Right cardiac atrium (tissue), 5 donors: ENCODE results near the gene KRT27. TPM values are rescaled to one million over a fixed set of nuclear protein-coding genes. Genes with fewer than 3 reads are reported as not detected.

Source experiments
- ATAC-seq, 2 donors: fragments of 200-7000 bp; cut with Tn5 transposase; one replicate each; pipeline versions ENCODE4 v1.8.0 to v1.9.1; 2020; ENCODE audit warnings: moderate library complexity in 2 of 2, mild to moderate bottlenecking in 1 of 2
- DNase-seq, 3 donors: peaks; one replicate each; pipeline ENCODE4 v3.0.0-alpha.2; 2020
- H3K27ac ChIP-seq: one replicate; pipeline ENCODE4 v1.5.1; 2013; ENCODE audit warnings: mild to moderate bottlenecking, low read length, control low read depth, moderate library complexity
- H3K27me3 ChIP-seq: one replicate; pipeline ENCODE4 v1.6.1; 2013; ENCODE audit not compliant: control insufficient read depth, insufficient read depth
- H3K4me1 ChIP-seq: one replicate; pipeline ENCODE4 v1.6.1; 2013; ENCODE audit warnings: low read length; ENCODE audit not compliant: control insufficient read depth, insufficient read depth
- H3K4me3 ChIP-seq: one replicate; pipeline ENCODE4 v1.5.1; 2013; ENCODE audit warnings: low read length, control low read depth
- H3K9me3 ChIP-seq: one replicate; pipeline ENCODE4 v1.6.1; 2013; ENCODE audit warnings: low read length; ENCODE audit not compliant: control insufficient read depth
- WGBS: extraction: QIAGEN DNeasy Blood & Tissue Kit; methylation state at CpG from one replicate; pipeline ENCODE4 v1.1.7; 2013; 5-methylcytosine and 5-hydroxymethylcytosine counted together
- intact Hi-C, 4 donors: fragments of 100-400 bp; cut with DNase I; formaldehyde crosslinking; loops; one replicate each; pipeline versions ENCODE4 v1.11.0 to v1.14.0; 2022 to 2023
- polyA plus RNA-seq: library from polyadenylated mRNA; stranded (reverse); fragments of 200-250 nt; gene quantifications from one replicate; pipeline ENCODE4 v1.2.3, GENCODE V29; 2013
- total RNA-seq, 4 donors: library from RNA; stranded (reverse); fragmentation: NEBNext Ultra II Directional; extraction: Animal tissue kit (Norgen Biotek cat#: 25700); gene quantifications; one replicate each; pipeline ENCODE4 v1.2.1, GENCODE V29; 2021
- donor health status: healthy with polysubstance abuse.
- donor health status: DM: no; HTN: yes; CAD: no.
- donor health status: DM: no; HTN: no; CAD: no.
- donor health status: DM: no; HTN: yes; CAD: no; lungs with severe emphysema.
- donor health status: DM: yes; HTN: yes; CAD: no.

KRT27 gene
- total and polyA plus RNA-seq, 5 donors = 0.21 to 0.43 TPM; not detected in 3

- ATAC-seq = peak in 1 of 2 donors; percentile 41
- intact Hi-C loops = no loop called here
- Histone ChIP-seq H3K9me3 (no peaks in the 10 kb centered on the region), H3K4me3 (peak overlapping the region; percentile 48), H3K4me1 (no peaks in the 10 kb centered on the region), H3K27ac (no peak overlapping the region), H3K27me3 (no peaks in the 10 kb centered on the region)
- whole genome bisulfite sequencing = 30% methylated on average over 37 of the region's 37 CpGs
- DNase-seq = peak in 1 of 3 donors; percentile 49
Observed at GRCh38 chr17:40779181-40779909, 3.0 kb downstream of the KRT27 start.

DNA sequence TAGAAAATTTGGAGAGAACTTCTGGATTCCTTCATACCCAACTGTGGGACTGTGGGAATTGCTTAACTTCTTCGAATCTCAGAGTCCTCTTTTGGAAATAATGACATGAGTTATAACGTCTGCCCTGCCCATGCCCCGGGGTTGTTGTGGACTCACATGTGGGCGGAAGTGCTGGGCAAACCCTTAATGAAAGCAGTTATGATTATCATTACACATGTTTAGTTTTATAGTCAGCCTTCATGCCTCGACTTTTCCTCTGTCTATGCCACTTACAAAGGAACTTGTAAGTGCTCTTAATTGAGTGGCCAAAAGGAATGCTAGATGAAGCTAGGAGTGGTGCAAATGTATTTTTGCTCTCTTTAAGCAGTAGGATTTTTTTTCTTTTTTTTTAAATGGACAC lies 3.9 kb downstream of the KRT27 start:
- no peaks in the 10 kb centered on the region for H3K4me1 ChIP-seq
- intact Hi-C loops = no loop called here
- ATAC-seq = no peak
- H3K27ac ChIP-seq = no peak overlapping the region
- no peak overlapping the region for H3K4me3 ChIP-seq
- no peaks in the 10 kb centered on the region for H3K27me3 ChIP-seq
- 67% methylated on average over 5 of the region's 5 CpGs for WGBS
- no peaks in the 10 kb centered on the region for H3K9me3 ChIP-seq
- DNase-seq = peak in 1 of 3 donors; percentile 28

DNA sequence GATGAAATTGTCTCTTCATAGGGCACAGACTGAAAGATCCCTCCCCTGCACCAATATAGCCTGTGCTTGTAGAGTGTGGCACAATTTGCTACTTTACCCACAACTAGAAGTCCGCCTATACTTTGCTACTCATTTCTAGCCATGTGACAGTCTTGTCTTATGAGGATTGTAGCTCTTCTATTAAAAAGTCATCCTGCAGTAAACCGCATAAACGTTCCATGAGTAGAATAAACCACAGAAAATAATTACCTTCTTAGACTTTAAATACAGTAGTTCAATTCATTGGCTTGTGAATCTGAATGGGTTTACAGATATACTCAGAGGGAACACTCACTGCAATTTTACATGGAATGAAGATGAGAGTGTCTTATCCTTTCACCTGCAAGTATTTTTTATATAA lies 4.4 kb downstream of the KRT27 start:
- DNase-seq (no peak), ATAC-seq (no peak)
- H3K27me3 ChIP-seq = no peaks in the 10 kb centered on the region
- intact Hi-C loops = no loop called here
- no peak overlapping the region for H3K4me3 ChIP-seq
- WGBS = 88% methylated on average over 3 of the region's 3 CpGs
- no peaks in the 10 kb centered on the region for H3K4me1 ChIP-seq
- no peaks in the 10 kb centered on the region for H3K9me3 ChIP-seq
- H3K27ac ChIP-seq = no peak overlapping the region

DNA sequence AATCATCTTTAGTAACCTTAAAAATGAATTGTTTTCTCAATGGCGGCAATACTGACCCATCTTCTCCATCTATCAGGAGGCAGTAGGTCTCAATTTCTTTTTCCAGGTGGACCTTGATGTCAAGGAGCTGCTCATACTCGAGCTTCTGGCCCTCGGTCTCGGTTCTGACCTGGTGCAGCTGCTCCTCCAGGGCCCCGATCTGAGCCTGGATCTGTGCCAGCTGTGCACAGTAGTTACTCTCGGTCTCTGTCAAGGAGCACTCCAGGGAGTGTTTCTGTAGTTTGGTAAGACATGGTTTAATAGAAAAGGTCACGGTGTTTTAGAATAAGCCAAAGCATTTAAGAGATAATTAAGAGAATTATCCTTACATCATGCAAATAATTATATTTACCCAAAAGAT lies 4.9 kb downstream of the KRT27 start:
- no peaks in the 10 kb centered on the region for H3K4me1 ChIP-seq
- no peaks in the 10 kb centered on the region for H3K9me3 ChIP-seq
- H3K4me3 ChIP-seq = no peak overlapping the region
- no peak overlapping the region for H3K27ac ChIP-seq
- intact Hi-C loops = no loop called here
- ATAC-seq = no peak
- H3K27me3 ChIP-seq = no peaks in the 10 kb centered on the region
- WGBS = 69% methylated on average over 7 of the region's 7 CpGs
- no peak for DNase-seq

- Histone ChIP-seq H3K27ac (no peak overlapping the region), H3K9me3 (no peaks in the 10 kb centered on the region), H3K4me3 (no peak overlapping the region), H3K4me1 (no peaks in the 10 kb centered on the region), H3K27me3 (no peaks in the 10 kb centered on the region)
- ATAC-seq (peak; percentile 26 to 92), DNase-seq (peak in 1 of 3 donors; percentile 32)
- WGBS = 54% methylated on average over 4 of the region's 4 CpGs
- intact Hi-C loops = no loop called here
Observed at GRCh38 chr17:40775945-40776344, 6.4 kb downstream of the KRT27 start.

GRCh38 chr17:40772101-40772500 lies 10.2 kb downstream of the KRT27 start, which contains the start of gene KRT26:
KRT26 (minus strand) TSS chr17:40772201; CDS start chr17:40772113, 88 bp downstream.
- WGBS = 93% methylated on average over 3 of the region's 3 CpGs
- ATAC-seq (no peak), DNase-seq (no peak)
- no peak within 1 kb of the TSS for H3K4me3 ChIP-seq
- no peaks in the 10 kb centered on the region for H3K9me3 ChIP-seq
- H3K4me1 ChIP-seq = no peaks in the 10 kb centered on the region
- intact Hi-C loops = no loop called here
- H3K27me3 ChIP-seq = no peaks in the 10 kb centered on the region
- H3K27ac ChIP-seq = no peak within 1 kb of the TSS

GRCh38 chr17:40765657-40766056 lies 16.7 kb downstream of the KRT27 start:
- 89% methylated on average over 2 of the region's 2 CpGs for WGBS
- H3K27me3 ChIP-seq = no peaks in the 10 kb centered on the region
- H3K4me3 ChIP-seq = no peak overlapping the region
- DNase-seq (no peak), ATAC-seq (no peak)
- no peak overlapping the region for H3K27ac ChIP-seq
- intact Hi-C loops = no loop called here
- no peaks in the 10 kb centered on the region for H3K4me1 ChIP-seq
- no peaks in the 10 kb centered on the region for H3K9me3 ChIP-seq

GRCh38 chr17:40763752-40764151 lies 18.6 kb downstream of the KRT27 start:
- WGBS = 77% methylated on average over 1 of the region's 1 CpG
- no peak overlapping the region for H3K4me3 ChIP-seq
- H3K9me3 ChIP-seq = no peaks in the 10 kb centered on the region
- no peak overlapping the region for H3K27ac ChIP-seq
- no peaks in the 10 kb centered on the region for H3K4me1 ChIP-seq
- intact Hi-C loops = no loop called here
- DNase-seq (no peak), ATAC-seq (no peak)
- no peaks in the 10 kb centered on the region for H3K27me3 ChIP-seq

GRCh38 chr17:40760105-40761016 lies 22.0 kb downstream of the KRT27 start:
- Histone ChIP-seq H3K27ac (no peak overlapping the region), H3K4me3 (no peak overlapping the region), H3K27me3 (no peaks in the 10 kb centered on the region), H3K4me1 (no peaks in the 10 kb centered on the region), H3K9me3 (no peaks in the 10 kb centered on the region)
- DNase-seq (no peak), ATAC-seq (no peak)
- 17% methylated on average over 1 of the region's 1 CpG for WGBS
- intact Hi-C loops = no loop called here

- Histone ChIP-seq H3K9me3 (no peaks in the 10 kb centered on the region), H3K27ac (no peak within 1 kb of the TSS), H3K27me3 (no peaks in the 10 kb centered on the region), H3K4me1 (no peaks in the 10 kb centered on the region), H3K4me3 (no peak within 1 kb of the TSS)
- 72% methylated on average over 4 of the region's 4 CpGs for WGBS
- ATAC-seq (no peak), DNase-seq (no peak)
- intact Hi-C loops = no loop called here
Observed at GRCh38 chr17:40755231-40755630, 27.1 kb downstream of the KRT27 start, which contains the start of gene KRT25. KRT25 (minus strand) TSS chr17:40755331; CDS start chr17:40755271, 60 bp downstream.

DNA sequence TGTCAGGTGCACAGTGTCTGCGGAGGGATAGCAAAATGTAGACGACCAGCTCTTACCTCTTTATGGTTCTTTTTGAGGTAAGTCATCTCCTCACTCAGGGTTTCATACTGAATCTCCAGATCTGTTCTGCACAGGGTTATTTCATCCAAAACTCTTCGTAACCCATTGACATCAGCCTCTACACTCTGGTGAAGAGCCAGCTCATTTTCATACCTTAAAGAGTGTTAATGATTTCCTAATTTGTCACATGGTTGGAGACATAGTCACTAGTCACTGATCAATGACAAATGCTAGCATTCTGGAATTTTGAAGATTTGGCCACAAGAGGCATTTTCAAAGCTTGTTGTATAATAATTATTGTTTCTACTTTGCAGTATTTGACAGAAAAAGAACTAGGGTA lies 28.5 kb downstream of the KRT27 start:
- H3K9me3 ChIP-seq = no peaks in the 10 kb centered on the region
- no peak overlapping the region for H3K4me3 ChIP-seq
- no peaks in the 10 kb centered on the region for H3K4me1 ChIP-seq
- H3K27ac ChIP-seq = no peak overlapping the region
- no peaks in the 10 kb centered on the region for H3K27me3 ChIP-seq
- ATAC-seq = no peak
- intact Hi-C loops = no loop called here
- 89% methylated on average over 3 of the region's 3 CpGs for WGBS
- DNase-seq = no peak
